GM19193 (cell line): ENCODE data around the gene MIA3.

Experiments
- POLR2A ChIP-seq: IDR thresholded peaks from 4 replicates; pipeline ENCODE4 v1.6.1; 2011; ENCODE audit not compliant: insufficient read depth, insufficient read length; ENCODE audit errors: extremely low read depth

Gene MIA3

DNA sequence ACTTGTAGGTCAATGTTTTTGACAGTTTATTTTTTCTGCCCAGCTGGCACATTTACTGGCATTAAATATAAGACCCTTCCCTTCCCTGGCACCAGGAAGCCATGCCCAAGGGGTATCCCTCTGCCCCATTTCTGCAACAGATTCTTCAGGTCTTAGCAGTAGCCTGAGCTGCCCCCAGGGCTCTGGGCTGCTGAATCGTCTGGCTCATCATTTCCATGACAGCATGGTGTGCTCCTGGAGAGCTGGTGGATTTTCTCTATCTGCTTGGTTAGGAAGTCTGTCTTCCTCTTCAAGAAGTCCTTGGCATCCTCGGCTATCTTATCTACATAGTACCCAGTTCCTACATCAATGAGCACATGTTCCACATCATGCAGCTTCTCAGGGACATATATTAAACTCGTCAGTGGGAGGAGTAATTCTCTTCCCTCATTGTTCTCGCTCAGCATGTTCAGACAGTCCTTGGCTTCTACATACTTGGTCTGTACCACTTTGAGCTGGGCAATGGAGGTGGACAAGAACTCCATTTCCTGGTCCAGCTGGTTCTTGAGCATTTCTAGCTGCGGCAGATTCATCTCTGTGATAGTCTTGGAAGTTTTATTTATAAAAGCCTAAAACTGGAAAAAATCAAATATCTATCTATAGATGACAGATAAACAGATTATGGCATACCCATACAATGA, 23.5 kb downstream of the MIA3 start:
- TF ChIP-seq POLR2A, result no peak

DNA sequence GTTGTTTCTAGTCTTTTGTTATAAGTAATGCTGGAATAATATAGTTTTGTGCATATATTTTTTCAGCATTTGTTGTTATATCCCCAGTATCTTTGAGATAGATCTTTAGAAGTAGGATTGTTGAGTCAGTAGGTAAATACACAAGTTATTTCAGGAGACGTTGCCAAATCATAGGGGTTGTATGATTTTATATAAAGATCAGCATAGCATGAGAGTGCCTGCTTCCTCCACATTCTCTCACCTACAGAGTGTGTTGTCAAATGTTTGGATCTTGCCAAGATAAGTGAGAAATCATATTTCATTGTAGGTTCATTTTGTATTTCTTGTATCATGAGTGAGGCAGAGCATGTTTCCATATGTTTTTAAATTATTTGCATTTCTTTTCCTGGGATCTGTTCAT, 24.6 kb downstream of the MIA3 start:
- TF ChIP-seq POLR2A, result no peak

DNA sequence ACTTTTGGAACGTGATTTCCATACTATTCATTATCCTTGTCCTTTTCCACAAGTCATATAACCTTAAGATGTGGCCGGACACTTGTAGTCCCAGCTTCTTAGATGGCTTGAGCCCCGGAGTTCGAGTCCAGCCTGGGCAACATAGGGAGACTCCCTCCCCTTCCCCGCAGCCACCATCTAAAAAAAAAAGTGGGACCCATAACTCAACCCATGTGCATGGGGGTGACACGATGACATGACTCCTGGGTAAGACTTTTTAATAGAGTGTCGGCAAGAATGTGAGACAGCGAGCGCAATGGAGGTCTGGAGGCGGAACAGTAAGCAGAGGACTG, 25.7 kb downstream of the MIA3 start:
- TF ChIP-seq POLR2A, result no peak

DNA sequence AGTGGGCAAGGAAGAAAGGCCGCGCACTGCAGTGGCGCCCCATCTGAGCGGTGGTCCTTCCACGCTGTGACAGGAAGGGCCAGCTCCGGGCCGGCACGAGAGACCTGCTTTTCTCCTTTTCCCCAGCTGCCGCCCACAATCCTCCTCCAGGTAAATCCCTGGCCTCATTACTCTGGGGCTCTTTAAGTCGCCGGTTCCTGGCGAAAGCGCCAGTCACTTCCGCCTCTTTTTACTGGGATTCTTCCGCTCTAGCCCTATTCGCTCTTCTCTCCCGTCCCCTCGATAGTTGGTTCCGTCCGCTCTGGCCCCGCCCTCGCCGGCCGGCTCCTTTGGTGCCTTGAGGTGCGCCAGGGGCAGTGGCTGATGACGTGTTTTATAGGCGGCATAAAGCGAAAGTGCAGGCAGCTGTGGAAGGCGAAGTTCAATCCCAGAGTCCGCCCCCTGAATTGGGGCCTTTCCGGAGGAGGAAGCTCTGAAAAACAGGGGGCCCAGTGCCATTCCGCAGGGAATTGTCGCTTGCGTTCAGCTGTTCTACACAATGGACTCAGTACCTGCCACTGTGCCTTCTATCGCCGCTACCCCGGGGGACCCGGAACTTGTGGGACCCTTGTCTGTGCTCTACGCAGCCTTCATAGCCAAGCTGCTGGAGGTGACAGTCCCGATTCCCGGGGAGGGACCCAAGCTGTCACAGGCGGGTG, 26.2 kb downstream of the MIA3 start:
- peak; percentile 89 for TF ChIP-seq POLR2A

DNA sequence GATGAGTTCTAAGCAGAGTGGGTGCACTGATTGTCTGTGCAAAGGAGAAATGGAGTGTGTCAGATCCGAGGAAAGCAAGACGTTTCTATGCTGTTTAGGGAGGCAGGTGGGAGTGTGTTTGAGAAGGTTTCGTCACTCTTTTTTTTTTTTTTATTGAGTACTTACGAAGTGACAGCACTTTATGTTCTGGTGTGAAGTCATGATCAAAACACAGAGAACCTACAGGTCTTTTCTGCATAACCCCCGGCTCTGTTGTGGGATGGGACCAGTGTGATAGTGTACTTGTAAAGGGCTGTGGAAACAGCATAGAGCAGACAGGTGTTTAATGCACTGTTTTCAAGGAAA, 26.7 kb downstream of the MIA3 start:
- no peak for TF ChIP-seq POLR2A

DNA sequence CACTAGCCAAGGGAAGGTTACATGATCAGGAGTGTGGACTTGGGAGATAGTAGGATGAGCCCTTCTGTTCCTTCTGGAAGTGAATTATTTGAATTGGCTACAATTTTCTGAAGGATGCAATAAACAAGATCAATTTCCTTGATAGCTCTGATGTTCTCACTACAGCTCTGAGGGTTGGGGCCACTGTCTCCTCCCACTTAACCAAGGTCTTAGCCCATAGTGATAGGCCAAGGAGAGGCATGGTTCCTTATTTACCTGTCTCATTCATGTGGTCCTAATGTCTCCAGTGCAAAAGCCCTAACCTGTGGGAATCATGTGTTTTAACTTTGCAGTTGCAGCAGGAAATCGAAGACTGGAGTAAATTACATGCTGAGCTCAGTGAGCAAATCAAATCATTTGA, 34.8 kb downstream of the MIA3 start:
- no peak for TF ChIP-seq POLR2A

DNA sequence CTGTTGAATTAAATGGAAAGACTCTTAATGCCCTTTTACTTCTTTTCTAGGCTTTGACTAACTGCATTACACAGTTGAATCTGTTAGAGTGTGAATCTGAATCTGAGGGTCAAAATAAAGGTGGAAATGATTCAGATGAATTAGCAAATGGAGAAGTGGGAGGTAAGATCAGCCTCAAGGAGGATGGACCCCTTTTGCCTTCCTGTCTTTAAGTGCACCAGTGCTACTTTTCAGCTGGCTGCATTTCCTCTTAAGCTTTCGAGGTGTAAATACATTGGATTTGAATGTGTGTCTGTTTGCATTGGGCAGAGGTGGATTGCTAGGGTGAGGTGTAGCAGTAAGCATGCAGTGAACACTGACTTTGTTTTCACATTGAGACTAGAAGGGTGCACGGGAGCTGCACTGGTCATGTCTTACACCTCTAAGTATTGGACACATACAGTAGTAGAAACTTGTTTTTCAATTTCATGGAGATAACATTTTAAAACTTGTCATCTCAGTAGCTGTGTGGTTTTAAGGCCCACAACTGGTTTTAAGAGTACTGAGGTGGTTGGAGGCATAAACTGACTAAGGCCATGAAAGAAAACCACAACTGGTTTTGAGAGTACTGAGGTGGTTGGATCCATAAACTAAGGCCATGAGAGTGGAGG, 35.4 kb downstream of the MIA3 start:
- TF ChIP-seq POLR2A, result no peak

DNA sequence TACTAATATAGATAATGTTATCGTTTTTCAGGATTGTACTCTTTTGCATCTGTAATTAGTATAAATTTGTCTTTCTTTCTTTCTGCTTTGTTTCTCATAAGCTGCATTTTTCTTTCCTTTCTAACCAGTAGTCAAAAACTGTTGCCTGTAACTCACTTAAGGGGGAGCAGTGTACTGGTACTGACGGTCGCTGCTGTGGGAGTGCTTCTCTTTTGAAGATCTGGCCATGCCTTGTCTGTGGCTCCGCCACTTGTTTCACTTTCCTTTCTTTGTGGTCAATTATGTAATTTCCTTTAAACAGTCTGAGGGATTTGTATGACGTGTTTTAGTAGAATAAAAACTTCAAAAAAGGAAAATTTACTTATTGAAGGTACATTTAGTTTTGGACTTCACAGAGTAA, 37.0 kb downstream of the MIA3 start:
- TF ChIP-seq POLR2A, result no peak

DNA sequence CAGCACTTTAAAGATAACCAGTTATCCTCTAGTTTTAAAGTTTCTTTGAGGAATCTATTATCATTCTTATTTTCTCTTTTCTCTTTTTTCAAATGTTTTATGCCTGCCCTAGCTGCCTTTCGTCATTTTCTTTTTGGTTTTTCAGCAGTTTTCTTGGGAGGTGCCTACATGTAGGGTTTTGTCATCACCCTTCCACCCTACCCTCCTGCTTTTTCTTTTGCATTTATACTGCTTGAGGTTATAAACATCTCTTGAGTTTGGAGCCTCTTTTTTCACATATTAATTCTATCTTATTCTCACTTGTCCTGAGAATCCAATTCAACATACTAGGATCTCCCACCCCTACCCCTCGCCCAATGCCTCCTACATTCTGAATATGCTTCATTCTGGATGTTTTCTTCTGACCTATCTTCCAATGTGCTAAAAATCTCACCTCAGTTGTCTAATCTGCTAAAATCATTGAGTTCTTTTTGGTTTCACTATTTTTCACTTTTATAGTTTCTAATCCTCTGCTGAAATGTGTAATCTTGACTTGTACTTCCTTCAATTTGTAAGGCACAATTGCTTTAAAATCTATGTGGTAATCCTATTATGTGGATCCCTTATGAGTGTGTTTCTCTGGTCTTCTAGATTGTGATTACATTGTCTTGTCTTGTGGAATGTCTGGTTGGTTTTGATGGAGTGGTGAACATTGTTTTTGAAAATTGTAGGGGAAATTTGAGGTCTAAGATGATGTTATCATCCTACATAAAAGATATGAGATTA, 38.7 kb downstream of the MIA3 start:
- TF ChIP-seq POLR2A, result no peak

DNA sequence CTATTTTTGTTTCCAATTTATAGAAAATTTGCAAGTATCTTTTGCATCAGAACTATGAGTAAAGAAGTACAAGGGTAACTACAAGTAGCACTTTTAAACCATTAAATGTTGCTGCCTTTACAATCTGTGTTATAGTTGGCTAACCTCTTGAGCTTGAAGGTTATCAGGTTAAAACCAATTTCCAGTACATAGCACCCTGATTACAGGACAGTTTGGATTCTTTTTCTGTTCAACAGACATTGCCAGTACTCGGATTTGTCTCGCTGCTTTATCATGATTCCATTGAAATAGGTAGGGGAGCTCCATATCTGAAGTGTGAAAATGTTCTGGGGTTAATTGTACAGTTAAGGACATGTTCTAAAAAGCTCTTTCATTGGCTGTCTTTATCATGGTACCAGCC, 40.0 kb downstream of the MIA3 start:
- TF ChIP-seq POLR2A, result no peak

DNA sequence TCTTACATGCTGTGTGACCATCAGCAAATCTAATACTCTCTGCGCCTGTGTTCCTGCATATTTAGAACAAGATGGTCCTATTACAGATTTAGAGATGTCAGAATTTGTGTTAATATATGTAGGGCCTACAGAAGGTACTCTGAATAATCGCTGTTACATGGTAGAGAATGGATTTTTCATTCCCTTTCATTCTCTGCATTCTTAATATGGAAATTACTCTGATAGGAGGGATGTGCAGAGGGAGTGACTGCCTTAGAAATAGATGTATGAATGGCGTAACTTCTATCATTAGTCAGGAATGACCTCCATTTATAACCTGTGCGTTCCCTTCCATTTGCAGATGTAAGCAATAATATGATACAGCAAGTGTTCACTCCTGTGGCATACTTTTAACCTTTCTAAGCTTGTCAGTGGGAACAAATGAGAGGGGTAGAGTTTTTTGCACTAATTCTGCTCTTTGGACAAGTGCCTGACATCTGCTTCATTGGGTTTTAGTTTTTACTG, 45.6 kb downstream of the MIA3 start:
- TF ChIP-seq POLR2A, result no peak

DNA sequence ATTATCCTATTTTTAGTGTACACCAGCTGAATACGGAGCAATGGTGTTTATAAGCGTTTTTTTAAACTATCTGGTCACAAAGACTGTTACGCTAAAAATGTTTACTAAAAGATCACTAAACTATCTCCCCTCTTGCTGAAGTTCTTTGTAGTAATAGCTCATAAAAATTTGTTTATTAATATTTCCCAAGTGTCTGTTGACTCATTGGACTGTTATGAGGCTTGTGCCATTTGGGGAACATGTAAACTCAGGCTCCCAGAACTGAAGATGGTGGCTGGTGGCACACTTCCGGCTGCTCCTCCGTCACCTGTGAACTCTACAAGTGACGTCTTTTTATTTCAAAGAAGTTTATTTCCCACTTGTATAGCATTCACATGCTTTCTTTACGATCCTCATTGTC, 48.1 kb downstream of the MIA3 start:
- no peak for TF ChIP-seq POLR2A

DNA sequence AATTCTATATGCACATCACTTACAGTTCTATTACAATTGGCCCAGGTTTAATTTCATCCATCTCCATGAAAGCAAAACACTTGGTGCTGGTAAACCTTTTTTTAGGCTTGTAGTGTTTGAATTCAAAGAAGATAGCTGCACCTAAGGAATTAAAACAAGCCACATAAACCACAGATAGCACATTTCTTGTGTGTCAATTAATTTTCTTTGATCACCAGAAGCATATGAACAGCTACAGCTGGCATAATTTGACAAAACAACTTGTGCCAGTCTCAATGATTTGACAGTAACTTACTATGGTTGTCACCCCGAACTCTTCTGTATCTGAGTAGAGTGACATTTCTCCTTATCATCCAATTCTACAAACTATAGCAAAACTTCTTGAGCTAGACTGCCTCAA, 52.2 kb downstream of the MIA3 start:
- no peak for TF ChIP-seq POLR2A

DNA sequence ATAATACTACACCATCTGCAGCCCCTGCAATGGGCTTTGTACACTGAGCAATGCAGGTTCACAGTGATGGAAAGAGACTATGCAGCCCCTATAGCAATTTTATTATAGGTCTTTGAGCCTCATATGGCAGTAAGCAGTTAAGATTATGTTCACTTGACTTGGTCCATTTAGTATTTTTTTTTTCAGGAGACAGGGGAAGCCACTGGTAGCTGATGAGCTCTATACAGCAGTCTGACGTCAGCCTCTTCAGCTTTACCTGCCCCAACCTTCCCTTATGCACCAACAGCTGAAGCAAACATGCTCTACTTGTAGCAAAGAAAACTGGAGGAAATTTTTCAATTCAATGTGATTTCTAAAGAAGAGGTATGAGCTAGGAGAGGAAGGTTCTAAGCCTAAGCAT, 62.2 kb downstream of the MIA3 start:
- TF ChIP-seq POLR2A, result no peak

DNA sequence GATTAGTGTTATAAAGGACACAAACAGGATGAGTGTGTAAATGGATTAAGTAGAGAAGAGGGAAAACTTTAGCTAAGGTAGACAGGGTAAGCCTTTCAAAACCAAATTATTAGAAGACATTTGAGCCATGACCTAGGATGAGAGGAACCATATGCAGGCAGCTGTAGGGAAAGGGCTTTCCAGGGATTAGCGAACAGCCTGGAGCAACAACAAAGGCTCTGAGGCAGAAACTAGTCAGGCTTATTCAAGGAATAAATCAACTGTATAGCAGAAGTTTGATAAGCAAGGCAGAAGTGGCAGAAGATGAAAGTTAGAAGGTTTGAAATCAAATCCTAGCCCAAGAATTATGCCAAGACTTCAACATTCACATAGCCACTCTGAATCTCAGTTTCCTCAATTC, 73.1 kb downstream of the MIA3 start:
- TF ChIP-seq POLR2A, result no peak
